HT-29 (cell line): ENCODE measurements around the gene TMEM128. TPM values are rescaled to one million over a fixed set of nuclear protein-coding genes. Genes with fewer than 3 reads are reported as not detected.
"Not testable (repeated sequence)": the region's sequence is repeated elsewhere in the genome, so short reads cannot be mapped to it uniquely, and the experiment has no call there.

ENCODE experiments used
- DNase-seq: peaks from one replicate; pipeline ENCODE4 v3.0.0-alpha.2; 2015; ENCODE audit warnings: low spot score
- total RNA-seq: library from RNA; depleted of rRNA; stranded (reverse); fragments of >200 nt; shearing (Covaris generic); gene quantifications from 2 replicates; pipeline ENCODE4 v1.2.3, GENCODE V29; 2014

Gene TMEM128
- total RNA-seq, 1 experiment from 2014 or later = 14.4 TPM

DNA sequence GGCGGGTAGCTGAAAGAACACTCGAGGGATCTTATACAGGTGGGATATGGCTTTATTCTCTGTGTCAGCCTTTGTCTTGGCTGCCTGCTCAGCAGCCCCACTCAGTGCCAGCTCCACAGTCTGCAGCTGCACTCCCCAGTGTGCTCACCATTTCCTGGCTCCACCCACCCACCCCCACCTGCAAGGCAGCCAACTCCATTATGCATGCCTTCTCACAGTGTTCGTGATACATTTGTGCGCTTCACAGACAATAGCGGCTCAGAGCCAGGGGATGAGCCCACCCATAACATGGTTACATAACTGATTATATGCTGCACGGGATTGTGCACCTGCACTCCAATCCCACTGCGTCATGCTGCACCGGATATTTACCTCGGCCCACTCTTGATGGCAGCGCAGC is 8.8 kb upstream of the TMEM128 start:
- no peak for DNase-seq

DNA sequence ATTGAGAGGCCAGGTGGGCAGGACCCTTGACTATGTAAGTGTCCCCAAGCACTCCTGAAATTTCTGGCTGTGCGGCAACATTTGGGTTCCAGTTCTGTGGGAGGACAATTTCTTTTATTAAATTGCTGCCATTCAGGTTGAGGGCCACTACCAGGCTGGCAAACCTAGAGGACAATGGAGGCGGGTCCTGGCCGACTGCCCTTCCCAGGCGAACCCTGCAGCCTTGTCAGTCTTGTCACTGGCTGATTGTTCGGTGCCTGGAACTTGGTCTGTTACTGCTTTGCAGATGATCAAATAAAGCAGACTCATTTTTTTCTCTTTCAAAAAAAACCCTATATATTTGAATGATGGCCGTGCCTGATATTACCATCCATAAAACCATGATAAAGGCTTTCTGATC is 6.6 kb upstream of the TMEM128 start:
- no peak for DNase-seq

DNA sequence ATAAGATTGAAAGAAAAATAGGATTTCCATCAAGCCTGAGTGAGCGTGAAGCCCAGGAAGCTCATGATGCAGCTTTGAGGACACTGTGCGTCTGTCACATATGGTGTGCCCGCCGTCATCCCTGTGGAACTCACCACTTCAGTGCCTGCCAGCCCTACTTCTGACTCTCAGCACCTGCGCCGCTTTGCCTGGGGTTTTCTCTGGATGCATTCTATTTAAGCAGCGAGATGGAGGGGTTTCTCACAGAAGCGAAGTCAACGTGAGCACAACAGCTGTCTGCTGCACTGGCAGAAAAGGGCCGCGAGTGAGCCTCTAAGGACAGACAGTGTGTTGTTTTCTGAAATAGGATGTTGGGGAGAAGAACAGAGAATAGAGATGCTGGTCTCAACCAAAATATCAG is 6.2 kb upstream of the TMEM128 start:
- no peak for DNase-seq

DNA sequence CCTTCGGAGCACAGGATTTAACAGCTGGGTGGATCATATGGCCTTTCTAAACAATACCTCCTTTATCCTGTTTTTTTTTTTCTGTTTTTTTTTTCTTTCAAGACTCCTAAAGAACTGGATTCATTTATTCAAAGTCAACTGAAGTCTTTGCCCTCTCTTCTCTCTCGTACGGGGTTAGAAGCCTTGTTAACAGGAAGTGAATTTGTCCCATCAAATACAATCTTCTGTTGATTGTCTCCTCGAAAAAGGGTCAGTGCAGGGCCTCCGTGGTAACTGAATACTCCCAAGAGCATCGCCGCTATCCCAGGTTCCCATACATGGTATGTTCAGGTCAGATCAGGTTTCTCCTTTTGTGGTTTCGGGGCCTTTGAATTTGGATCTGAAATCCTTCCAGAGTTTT is 1.8 kb upstream of the TMEM128 start:
- DNase-seq = no peak

DNA sequence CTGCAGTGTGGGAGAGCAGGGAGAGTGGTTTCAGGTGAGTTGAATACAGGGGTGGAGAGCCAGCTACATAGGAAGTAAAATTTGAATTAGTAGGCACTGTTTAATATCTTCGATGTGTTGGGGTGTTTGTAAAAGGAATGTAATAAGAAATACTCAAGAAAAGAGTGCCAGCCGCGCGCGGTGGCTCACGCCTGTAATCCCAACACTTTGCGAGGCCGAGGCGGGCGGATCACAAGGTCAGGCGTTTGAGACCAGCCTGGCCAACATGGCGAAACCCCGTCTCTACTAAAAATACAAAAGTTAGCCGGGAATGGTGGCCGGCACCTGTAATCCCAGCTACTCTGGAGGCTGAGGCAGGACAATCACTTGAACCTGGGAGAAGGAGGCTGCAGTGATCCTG is 1.3 kb upstream of the TMEM128 start:
- DNase-seq = not testable (repeated sequence)

DNA sequence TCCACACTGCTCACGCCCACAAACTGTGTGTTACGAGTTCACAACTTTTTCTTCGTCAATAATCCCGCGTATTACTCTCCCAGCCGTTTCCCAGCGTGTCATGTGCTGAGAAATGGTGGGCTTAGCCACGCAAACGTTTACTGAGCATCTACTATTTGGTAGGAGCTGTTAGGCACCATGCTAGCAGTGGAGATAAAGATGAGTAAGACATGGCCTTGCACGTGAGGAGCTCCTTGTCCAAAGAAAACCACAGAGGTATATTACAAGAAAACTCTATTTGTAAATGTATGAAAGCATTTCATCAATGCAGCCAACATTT is 821 bp upstream of the TMEM128 start:
- DNase-seq = no peak

DNA sequence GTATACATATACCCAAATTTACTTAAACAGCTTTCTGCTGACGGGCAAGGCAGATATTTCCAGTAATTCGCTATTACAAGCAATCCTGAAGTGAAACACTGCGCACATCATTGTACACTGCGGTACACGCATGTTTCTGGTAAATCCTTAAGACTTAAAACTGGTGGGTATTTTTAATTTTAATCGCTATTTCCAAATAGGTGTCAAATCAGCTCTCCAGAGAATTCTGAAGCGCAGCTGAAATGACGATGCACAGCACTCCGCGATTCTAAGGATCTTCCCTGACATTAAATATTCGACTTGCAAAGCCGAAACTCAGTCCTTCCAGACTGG is 361 bp downstream of the TMEM128 start:
- no peak for DNase-seq

DNA sequence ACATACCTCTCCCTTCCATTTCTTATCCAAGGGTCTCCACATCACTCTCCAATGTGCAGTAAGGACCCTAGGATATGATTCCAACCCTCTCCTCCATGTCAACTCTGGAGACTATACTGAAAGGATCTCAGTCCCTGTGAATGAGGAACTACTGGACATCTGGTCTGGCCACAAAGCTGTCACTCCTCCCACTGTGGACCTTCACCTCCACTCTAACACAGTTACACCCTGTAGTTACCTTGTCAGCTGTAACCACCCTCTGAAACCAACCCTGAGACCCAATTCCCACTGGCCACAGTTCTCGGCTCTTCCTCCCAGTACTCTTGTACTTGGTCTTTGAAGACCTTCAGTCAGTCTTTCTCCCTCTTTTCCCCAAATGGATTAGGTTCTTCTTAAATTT is 2.9 kb downstream of the TMEM128 start:
- DNase-seq = no peak

DNA sequence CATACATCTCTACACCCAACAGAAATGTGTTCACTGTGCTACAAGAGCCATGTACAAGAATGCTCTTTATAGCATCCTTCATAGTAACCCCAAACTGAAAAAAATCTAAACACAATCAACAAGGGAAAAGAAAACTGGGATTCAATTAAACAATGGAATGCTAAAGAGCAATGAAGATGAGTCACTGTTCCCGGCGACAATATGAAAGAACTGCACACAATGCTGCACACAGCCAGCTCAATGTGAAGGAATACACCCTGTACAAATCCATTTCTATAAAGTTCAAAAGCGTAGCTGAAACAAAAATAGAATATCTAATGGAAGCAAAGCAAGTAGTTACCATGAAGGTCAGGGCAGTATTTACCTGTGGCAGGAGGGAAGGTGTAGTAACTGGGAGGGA is 8.5 kb downstream of the TMEM128 start:
- DNase-seq = not testable (repeated sequence)

DNA sequence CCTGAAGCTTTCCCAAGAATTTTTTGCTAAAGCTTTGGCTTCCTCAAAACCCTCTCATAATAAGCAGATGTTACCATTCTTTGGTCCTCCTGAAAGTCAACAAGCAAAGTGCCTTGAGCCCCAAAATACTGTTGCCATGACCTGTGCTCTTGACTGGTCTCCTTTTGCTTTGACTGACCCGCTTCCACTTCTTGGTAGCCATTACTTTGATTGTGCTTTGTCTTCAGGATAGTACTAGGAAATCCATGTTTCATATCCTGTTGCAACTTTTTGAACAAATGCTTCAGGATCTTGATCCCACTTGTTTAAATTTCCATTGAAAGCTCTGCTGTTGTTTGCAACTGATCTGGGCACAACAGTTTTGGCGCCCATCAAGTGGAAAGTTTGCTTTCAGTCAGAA is 14.4 kb downstream of the TMEM128 start:
- DNase-seq = no peak

DNA sequence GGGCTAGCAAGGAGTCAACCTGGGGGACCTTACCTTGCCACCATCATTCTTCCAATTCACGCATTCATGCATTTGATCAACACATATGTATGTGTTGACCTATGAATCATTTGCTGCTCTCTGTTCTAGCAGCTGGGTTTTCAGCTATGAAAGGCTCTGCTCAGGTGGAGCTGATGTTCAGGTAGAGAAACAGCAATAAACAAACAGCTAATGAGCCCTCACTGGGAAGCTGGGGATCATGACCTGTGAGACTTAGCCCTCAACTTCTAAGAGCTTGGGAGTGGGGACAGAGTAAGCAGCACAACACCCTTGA is 19.7 kb downstream of the TMEM128 start:
- DNase-seq = no peak

DNA sequence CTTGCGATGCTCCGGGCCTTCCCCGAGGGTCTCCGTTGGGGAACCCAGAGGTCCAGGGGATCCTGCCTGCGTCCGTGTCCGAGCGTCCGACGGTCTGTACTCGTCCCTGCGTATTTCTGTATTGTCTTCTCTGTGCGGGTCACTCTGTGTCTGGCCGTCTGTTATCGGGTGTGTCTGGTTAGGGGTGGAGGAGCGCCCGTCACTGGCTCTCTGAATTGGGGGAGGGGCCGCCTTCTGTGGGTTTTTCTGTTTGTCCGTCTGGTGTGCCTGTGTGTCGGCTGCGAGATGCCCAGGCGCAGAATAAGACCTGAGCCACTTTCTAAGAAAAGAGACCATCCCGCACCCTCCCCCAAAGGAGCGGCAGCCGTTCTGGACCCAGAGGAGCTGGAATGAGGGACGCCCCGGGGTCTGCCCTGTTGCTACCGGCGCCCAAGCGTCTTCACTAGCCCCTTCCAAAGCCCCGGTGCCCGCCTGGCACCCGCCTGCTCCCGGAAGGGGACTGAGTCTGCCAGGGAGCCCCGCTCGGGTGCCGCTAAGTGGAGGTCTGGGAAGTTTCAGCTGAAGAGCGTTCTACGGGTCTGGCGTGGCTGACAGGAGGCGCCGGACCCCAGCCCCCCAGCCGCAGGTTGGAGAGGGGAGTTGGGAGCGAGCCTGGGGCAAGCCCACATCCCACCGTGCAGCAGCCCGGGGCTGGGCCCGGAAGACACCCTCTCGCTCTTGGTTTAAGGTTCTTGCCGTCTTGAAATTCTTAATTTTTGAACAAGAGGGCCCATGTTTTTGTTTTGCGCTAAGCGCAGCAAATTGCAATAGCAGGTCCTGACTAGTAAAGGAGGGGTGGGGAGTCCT is 20.3 kb downstream of the TMEM128 start:
- no peak for DNase-seq

DNA sequence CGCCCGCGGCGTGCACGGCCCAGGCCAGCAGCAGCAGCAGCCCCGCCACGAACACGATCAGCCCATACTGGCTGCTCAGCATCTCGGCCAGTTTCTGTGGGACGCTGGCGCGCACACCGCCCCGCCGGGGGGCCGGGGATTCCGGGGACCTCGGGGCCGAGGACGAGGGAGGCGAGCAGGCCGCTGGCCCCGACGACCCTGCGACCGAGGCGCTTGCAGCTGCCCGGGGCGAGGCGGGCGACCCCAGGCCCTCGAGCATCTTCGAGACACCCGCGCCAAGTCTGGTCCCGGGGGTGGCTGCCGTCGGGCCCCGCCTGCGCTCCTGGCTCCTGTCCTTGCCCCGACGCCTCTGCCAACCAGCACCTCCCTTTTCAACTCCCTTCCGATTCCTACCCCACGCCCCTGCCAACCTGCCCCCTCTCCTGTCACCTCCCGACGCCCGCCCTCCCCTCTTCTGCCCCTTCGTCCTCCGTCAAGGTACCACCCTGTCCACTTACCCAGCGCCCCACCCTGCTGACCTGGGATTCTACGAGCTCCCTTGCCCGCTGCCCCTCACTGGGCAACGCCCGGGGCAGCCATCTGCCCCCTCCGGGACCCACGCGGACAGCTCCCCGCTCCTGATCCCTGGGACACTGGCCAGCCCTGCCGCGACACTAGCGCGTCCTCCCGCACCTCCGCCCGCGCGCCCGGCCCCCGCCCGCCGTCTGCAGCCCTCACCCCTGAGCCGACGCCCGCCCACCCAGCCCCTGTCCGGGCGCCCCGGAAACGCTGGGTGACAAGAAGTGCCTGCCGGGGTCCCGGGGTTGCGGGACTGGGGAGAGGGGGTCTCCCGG is 21.2 kb downstream of the TMEM128 start, which contains the start of gene OTOP1:
Gene OTOP1 (minus strand): TSS at position 324 of the 833 bp plus-strand sequence. CDS start 65 bp downstream, at position 259.
- DNase-seq = no peak

DNA sequence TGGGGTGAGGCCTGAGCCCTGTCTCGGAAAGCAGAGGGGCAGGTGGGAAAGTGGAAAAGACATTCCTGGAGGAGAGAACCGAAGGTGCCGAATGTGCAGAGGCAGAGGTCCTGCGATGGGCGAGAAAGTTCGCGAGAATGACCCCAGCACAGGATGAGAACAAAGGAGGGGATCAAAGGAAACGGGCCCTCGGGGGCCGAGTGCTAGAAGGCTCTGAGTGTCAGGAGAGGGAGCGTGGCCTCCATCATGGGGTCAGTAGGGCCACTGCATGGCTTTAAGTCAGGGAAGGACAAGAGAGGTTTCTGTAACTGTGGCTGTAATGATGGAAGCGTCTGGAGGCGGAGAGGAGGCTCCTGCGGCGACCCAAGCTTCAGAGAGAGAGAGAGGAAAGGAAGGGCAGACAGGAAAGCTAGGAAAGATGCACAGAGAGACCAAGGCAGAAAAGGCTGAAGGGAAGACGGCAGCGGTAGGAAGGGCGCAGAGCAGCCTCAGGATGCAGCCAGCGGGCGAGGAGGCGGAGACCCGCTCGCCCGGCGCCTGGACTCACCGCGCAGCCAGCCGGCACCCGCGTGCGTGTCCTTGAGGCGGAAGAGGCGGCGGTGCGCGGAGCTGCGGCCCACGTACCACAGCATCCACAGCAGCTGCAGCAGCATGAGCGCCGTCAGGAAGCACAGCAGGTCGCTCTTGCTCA is 22.0 kb downstream of the TMEM128 start:
- DNase-seq = no peak

DNA sequence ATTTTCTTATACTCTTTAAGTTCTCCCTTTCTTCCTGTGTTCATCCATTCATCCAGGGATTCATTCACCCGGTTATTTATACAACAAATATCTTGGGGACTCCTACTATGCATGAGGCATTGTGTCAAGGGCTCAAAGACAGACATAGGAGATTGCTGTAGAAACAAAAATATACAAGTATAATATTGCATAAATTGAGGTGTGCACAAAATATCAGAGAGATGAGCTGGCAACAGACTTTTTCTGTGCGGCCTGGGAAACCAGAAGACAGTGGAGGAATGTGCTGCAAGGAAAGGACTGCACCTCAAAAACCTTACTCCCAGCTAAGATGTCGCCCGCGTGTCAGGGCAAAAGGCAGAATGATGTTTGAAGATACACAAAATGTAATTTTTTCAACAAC is 30.9 kb downstream of the TMEM128 start:
- DNase-seq = no peak

DNA sequence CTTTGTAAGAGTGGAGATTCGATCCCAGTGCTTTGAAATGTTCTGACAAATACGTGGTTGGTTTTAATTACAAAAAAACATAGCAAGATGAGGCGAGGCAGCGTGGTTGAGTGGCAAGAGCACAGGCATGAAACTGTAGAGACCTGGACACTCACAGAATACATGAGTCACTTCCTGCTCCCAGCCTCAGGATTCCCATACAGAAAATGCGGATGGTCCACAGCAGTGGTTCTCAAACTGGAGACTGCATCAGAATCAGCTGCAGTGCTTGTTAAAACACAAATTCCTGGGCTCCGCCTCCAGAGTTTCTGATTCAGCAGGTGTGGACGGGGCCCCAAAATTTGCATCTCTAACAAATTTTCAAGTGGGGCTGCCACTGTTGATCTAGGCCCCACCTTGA is 31.4 kb downstream of the TMEM128 start:
- DNase-seq = no peak

DNA sequence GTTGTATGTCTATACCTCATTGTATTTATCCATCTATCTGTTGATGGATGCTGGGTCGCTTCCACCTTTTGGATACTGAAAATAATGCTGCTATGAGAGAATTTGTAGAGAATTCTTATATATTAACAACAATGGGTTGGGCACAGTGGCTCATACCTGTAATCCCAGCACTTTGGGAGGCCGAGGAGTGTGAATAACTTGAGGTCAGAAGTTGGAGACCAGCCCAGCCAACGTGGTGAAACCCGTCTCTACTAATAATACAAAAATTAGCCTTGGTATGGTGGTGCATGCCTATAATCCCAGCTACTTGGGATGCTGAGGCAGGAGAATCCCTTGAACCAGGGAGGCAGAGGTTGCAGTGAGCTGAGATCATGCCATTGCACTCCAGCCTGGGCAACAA is 34.3 kb downstream of the TMEM128 start:
- DNase-seq = not testable (repeated sequence)

DNA sequence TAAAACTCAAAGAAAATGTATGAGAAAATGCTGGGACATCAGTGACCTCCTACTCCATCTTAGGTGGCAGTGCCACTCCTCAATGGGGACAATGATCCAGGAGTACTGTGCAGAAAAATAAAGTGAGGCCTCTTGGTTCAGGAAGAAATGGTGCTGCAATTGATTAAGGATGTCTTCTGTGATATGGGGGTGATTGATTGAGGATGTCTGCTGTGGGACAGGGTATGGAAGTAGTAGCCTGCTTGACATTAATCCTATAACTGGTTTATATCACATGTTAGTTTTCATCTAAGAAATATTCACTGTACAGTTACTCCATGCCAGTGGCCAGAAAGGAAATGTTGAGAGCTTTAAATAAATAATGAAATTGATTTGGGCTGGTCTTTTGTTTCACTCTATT is 41.8 kb downstream of the TMEM128 start:
- no peak for DNase-seq

DNA sequence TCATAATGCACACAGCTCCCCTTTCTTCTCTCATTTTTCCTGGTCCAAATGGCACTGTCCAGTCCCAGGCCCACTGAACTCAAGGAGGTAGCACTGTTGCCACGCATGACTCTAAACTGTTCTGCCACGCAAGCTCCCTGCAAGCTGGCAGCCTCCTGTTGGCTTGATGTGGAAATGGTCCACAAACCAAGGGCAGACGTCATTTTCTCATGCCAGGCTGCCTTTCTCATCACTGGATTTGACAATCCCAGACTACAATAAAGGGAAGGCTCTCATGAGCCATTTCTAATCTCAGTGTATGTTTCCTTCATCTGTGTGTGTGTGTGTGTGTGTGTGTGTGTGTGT is 43.6 kb downstream of the TMEM128 start:
- no peak for DNase-seq

DNA sequence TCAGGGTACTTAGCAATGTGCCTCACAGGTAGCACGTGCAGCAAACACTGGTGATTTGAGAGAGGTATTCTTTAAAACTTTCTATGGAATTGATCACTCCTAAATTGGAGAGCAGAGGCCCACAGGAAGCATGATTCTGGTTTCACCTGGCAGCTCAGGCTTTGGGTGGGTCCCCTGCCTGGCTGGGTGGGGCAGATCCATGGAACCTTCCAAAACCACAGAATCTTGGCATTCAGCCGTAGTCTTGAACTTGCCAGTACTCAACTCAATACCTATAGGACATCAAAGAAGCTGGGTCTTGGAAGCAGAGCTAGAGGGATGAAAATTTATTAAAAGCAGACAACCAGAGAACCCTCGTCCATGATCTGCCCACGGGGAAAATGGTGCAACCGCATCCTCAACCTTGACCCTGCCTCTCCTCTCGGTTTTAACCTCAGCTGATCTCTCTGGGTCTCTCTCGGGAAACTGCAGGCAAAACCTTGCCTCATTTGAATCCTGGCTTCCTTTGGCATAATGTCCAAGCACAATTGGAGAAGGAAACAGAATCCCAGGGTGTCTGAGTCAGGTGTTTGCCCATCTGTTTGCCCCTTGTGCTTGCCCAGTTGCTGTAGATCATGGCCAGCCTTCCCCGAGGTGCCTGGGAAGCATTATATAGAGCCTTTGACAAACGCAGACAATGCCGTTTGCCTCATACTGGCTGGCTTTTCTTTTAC is 44.2 kb downstream of the TMEM128 start:
- DNase-seq = no peak

DNA sequence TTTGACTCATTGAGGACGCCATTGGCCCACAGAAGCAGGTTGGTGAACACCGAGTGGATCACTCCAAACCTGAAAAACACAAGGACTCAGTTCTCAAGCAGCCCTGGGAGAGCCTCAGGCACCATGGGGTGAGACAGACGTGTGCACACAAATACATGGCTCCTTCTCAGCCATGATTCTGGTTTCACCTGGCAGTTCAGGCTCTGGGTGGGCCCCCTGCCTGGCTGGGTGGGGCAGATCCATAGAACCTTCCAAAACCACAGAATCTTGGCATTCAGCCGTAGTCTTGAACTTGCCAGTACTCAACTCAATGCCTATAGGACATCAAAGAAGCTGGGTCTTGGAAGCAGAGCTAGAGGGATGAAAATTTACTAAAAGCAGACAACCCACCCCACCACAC is 45.5 kb downstream of the TMEM128 start:
- no peak for DNase-seq

DNA sequence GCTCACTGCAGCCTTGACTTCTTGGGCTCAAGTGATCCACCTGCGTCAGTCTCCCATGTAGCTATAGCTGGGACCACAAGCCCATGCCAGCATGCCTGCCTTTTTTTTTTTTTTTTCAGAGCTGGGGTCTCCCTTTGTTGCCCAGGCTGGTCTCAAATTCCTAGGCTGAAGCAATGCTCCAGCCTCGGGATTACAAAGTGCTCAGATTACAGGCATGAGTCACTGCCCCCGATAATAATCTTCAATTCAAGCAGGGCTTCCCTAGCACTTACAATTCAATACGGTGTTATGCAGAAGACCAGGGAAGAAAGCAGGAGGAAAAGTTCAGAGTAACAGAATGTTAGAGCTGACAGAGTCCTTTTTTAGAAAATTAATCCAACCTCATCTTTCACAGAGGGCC is 47.4 kb downstream of the TMEM128 start:
- no peak for DNase-seq
